HG03108 (cell line): ENCODE measurements around the gene FAM184A.
"Not testable (repeated sequence)": the region's sequence is repeated elsewhere in the genome, so short reads cannot be mapped to it uniquely, and the experiment has no call there.

ENCODE experiments used
- ATAC-seq: cut with Tn5 transposase; IDR thresholded peaks from one replicate; pipeline ENCODE4 v1.9.1; 2021; ENCODE audit warnings: moderate library complexity; ENCODE audit not compliant: unreplicated experiment

FAM184A gene, protein sequence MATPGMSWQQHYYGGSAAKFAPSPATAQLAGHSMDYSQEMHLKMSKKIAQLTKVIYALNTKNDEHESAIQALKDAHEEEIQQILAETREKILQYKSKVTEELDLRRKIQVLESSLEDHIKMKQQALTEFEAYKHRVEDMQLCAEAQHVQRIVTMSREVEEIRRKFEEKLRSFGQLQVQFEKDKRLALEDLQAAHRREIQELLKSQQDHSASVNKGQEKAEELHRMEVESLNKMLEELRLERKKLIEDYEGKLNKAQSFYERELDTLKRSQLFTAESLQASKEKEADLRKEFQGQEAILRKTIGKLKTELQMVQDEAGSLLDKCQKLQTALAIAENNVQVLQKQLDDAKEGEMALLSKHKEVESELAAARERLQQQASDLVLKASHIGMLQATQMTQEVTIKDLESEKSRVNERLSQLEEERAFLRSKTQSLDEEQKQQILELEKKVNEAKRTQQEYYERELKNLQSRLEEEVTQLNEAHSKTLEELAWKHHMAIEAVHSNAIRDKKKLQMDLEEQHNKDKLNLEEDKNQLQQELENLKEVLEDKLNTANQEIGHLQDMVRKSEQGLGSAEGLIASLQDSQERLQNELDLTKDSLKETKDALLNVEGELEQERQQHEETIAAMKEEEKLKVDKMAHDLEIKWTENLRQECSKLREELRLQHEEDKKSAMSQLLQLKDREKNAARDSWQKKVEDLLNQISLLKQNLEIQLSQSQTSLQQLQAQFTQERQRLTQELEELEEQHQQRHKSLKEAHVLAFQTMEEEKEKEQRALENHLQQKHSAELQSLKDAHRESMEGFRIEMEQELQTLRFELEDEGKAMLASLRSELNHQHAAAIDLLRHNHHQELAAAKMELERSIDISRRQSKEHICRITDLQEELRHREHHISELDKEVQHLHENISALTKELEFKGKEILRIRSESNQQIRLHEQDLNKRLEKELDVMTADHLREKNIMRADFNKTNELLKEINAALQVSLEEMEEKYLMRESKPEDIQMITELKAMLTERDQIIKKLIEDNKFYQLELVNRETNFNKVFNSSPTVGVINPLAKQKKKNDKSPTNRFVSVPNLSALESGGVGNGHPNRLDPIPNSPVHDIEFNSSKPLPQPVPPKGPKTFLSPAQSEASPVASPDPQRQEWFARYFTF

GRCh38 chr6:119078376-119079282, at the start of gene FAM184A:
FAM184A (minus strand) TSS chr6:119078664; CDS start chr6:119078299, 365 bp downstream.
- peak; percentile 65 for ATAC-seq

DNA sequence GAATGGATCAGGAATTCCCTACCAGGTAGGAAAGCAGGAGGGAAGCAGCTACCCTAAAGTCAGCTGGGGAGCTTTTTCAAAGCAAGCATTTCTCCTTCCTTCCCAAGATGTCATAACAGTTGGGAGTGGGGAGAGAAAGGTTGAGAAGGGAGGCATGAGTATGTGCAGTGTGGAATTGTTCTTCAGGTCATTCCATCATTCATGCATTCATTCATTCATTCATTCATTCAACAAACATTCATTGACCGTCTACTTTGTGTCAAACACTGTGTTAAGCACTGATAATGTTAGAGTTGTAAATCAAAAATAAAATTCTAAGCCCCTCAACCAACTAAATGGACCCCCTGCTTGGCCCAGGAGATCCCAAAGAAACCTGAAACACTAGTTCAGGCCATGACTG, 49.2 kb upstream of the FAM184A start:
- ATAC-seq, result no peak

GRCh38 chr6:119126826-119127225, 48.4 kb upstream of the FAM184A start:
- no peak for ATAC-seq

GRCh38 chr6:119126140-119126539, 47.7 kb upstream of the FAM184A start:
- no peak for ATAC-seq

DNA sequence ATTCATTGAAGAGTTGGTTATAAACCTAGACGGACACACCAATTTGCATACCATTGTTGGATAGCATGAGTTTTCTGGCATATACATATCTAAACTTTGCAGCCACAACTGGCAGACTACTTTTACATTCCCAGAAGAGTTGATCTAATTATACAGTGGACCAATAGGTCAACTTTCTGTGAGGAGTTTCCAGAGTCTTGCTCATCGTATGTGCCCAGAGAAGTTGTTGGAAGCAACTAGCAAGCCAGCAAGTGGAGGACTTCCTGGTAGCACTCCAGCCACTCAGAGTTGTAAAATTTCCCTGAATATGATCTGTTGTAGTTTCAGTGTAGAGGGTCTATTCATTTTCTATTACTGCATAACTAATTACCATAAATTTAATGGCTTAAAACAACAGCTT, 47.1 kb upstream of the FAM184A start:
- ATAC-seq, result no peak

- no peak for ATAC-seq
Observed at GRCh38 chr6:119124079-119124824, 45.8 kb upstream of the FAM184A start.

GRCh38 chr6:119122336-119122735, 43.9 kb upstream of the FAM184A start:
- no peak for ATAC-seq

GRCh38 chr6:119121367-119121766, 42.9 kb upstream of the FAM184A start:
- no peak for ATAC-seq

- ATAC-seq, result no peak
Observed at GRCh38 chr6:119119989-119120388, 41.5 kb upstream of the FAM184A start.

DNA sequence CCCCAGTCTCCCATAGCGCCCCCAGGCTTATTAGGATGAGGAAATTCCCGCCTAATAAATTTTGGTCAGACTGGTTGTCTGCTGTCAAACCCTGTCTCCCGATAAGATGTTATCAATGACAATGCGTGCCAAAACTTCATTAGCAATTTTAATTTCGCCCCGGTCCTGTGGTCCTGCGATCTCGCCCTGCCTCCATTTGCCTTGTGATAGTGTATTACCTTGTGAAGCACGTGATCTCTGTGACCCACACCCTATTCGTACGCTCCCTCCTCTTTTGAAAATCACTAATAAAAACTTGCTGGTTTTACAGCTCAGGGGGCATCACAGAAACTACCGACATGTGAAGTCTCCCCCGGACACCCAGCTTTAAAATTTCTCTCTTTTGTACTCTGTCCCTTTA, 40.6 kb upstream of the FAM184A start:
- ATAC-seq, result not testable (repeated sequence)

GRCh38 chr6:119116712-119117281, 38.3 kb upstream of the FAM184A start:
- ATAC-seq, result no peak

DNA sequence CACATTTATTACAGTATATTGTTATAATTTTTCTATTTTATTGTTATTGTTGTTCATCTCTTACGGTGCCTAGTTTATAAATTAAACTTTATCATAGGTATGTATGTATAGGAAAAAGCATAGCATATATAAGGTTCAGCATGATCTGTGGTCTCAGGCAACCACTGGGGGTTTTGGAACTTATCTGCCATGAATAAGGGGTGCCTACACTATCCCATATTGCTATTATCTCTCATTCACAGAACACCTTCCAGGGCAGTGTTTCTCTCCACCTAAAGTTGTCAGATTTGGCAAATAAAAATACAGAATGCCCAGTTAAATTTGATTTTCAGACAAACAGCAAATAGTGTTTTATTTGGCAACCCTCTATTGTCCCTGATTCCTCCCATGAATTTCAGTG, 35.5 kb upstream of the FAM184A start:
- ATAC-seq, result no peak

DNA sequence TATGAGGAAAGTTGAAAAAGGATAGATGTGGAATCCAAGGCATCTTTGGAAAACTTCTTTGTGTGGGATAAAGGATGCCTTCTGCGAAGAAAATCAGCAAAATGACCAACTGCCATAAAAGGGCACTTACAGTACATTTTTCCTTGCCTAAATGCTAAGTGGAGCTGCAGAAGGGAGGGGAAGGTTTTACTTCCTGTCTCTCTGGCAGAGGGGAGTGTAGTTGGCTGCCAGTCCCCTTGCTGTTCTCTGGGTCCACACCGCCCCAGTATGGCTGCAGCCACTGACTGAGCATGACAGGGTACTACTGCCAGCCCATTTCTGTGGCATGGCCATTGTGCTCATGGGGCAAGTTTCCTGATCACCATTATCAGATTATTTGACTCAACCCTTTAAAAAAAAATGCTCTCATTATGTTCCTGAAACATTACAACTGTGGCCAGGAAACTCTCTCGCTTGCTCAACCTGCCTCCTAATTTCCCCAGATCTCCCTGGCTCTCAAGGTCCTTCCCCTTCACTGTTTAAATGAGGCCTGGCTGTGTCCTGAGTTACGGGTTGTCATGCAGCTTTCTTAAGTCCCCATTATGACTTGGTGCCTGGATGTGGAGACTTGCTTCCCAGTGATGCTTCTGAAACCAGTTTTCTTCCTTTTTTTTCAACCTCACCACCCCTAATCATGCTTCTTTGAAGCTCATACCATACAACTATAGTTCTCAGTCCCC, 34.5 kb upstream of the FAM184A start:
- ATAC-seq, result no peak

DNA sequence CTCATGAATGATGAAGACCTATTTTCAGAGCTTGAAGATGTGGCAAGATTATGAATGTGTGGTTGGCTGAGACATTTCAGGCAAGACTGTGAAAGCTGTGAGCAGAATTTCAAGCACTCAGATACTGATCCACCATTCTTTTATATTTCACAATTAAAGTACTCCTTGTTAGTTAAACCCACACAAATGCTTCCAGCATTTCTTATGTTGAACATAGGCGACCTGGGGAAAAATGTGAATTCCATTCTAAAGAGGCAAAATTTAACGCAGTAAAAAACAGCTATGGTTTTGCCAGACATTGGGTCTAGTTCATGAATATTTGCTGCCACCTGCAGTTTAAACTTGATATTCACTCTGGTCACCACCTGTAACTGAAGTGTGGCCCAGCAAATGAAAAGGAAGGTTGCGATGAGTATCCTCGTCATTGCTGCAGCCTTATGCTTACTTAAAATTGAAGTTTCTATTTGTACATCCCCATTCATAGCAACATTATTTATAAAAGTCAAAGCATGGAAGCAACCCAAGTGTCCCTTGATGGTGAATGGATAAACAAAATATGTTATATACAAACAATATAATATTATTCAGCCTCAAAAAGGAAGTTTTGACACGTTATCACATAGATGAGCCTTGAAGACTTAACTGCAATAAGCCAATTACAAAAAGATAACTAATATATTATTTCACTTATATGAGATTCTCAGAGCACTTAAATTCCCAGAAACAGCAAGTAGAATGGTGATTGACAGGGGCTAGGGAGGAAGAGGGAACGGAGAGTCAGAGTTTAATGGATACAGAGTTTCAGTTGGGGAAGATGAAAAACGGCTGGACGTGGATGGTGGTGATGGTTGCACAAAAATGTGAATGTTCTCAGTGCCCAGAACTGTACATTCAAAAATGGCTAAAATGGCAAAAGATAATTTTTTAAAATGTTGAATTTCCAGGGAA, 32.4 kb upstream of the FAM184A start:
- ATAC-seq, result peak; percentile 83

- no peak for ATAC-seq
Observed at GRCh38 chr6:119109654-119110325, 31.3 kb upstream of the FAM184A start.

- no peak for ATAC-seq
Observed at GRCh38 chr6:119108076-119108475, 29.6 kb upstream of the FAM184A start.

DNA sequence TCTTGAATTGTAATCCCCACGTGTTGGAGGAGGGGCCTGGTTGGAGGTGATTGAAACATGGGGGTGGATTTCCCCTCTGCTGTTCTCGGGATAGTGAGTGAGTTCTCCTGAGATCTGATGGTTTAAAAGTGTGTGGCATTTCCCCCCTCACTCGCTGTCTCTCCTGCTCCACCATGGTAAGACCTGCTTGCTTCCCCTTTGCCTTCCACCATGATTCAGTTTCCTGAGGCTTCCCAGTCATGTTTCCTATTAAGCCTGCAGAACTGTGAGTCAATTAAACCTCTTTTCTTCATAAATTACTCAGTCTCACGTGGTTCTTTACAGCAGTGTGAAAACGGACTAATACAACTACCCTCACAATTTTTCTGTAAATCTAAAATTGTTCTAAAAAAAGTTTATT, 26.8 kb upstream of the FAM184A start:
- ATAC-seq, result no peak
